ENCODE results near the gene LTO1. TPM values are rescaled to one million over a fixed set of nuclear protein-coding genes. Genes with fewer than 3 reads are reported as not detected.

Gene LTO1
- total and polyA plus RNA-seq, 2 experiments from 2014 or later = 20.1 to 23.3 TPM

DNA sequence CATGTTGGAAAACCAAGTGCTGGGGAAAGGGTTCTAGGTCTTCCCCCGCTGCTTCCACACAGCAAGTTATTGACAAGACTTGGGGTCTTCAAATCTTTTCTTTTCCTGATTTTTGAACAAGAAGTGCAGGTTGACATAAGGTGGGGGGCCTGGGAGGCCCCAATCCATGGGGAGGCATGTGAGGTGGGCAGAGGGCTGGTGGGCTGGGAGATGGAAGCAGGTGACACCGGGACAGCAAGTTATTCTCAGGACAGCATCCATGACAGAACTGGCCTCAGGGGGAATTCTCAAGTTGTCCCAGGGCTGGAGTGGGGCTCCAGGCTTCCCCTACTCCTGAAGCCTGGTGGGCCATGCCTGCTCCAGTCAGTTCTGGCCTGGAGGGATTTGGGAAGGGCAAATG, 23.2 kb upstream of the LTO1 start:
- Histone ChIP-seq H3K36me3 (ENCODE audit: insufficient read depth) (peaks cover 20% of the 10 kb centered on the region), H3K27ac (ENCODE audit: low read depth) (no peak overlapping the region), H3K79me2 (replicated peaks; ENCODE audit: insufficient read depth) (peaks cover 21% of the 10 kb centered on the region), H2AFZ (no peak overlapping the region), H3K4me3 (no peak overlapping the region), H3K27me3 (ENCODE audit: insufficient read depth) (no peaks in the 10 kb centered on the region), H4K20me1 (replicated peaks; ENCODE audit: insufficient read depth) (peaks cover 7% of the 10 kb centered on the region), H3K4me2 (no peak overlapping the region), H3K9me2 (ENCODE audit: insufficient read depth) (no peaks in the 10 kb centered on the region), H3F3A (replicated peaks; ENCODE audit: low read depth) (peaks cover 33% of the 10 kb centered on the region), H3K4me1 (ENCODE audit: insufficient read depth) (peaks cover 24% of the 10 kb centered on the region)
- no peak for TF ChIP-seq ZNF114 (CRISPR knock-in tag; IDR thresholded peaks at IDR 0.05)
- H3K27me3 Mint-ChIP-seq (ENCODE audit: insufficient read depth, low read depth, poor library complexity) = peaks cover 15% of the 10 kb centered on the region
- H3K9me3 Mint-ChIP-seq = no peaks in the 10 kb centered on the region
- DNase-seq (ENCODE audit: low spot score) (no peak), ATAC-seq (no peak)
- H3K4me1 Mint-ChIP-seq = peaks cover 38% of the 10 kb centered on the region
- H3K4me3 Mint-ChIP-seq = no peak overlapping the region
- H3K36me3 Mint-ChIP-seq (ENCODE audit: low read depth) = peaks cover 32% of the 10 kb centered on the region
- H3K27ac Mint-ChIP-seq = no peak overlapping the region; the same call in 1 of the 2 replicates

DNA sequence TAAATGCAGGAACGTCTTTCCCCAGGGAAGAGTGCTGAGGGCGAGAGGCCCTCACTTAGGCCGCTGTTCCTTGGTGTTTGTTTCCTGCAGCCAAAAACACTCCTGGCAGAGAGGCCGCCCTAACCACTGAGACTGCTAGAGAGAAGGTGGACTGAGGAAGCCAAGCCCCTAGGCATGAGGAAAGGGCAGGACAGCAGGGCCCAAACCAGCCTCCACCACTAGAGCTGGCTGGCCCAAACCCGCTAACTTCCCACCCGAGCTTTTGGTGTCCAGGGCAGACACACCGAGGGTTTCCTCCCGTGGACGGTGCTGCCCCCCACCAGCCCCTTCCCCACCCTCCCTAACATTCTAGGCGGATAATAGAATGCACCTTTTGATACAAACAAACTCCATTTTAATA, 22.7 kb upstream of the LTO1 start:
- no peaks in the 10 kb centered on the region for H3K9me3 Mint-ChIP-seq
- Histone ChIP-seq H4K20me1 (replicated peaks; ENCODE audit: insufficient read depth) (peaks cover 7% of the 10 kb centered on the region), H3F3A (replicated peaks; ENCODE audit: low read depth) (peaks cover 29% of the 10 kb centered on the region), H3K36me3 (ENCODE audit: insufficient read depth) (peaks cover 20% of the 10 kb centered on the region), H3K4me2 (no peak overlapping the region), H3K4me3 (no peak overlapping the region), H3K27me3 (ENCODE audit: insufficient read depth) (no peaks in the 10 kb centered on the region), H3K27ac (ENCODE audit: low read depth) (peak overlapping the region; percentile 78; the same call in 1 of the 2 replicates), H3K79me2 (replicated peaks; ENCODE audit: insufficient read depth) (peaks cover 17% of the 10 kb centered on the region), H2AFZ (no peak overlapping the region), H3K4me1 (ENCODE audit: insufficient read depth) (peaks cover 24% of the 10 kb centered on the region), H3K9me2 (ENCODE audit: insufficient read depth) (no peaks in the 10 kb centered on the region)
- DNase-seq (ENCODE audit: low spot score) (no peak), ATAC-seq (no peak)
- H3K4me1 Mint-ChIP-seq = peaks cover 38% of the 10 kb centered on the region
- H3K36me3 Mint-ChIP-seq (ENCODE audit: low read depth) = peaks cover 32% of the 10 kb centered on the region
- H3K4me3 Mint-ChIP-seq = no peak overlapping the region
- H3K27ac Mint-ChIP-seq = no peak overlapping the region
- H3K27me3 Mint-ChIP-seq (ENCODE audit: insufficient read depth, low read depth, poor library complexity) = peaks cover 12% of the 10 kb centered on the region
- no peak for TF ChIP-seq ZNF114 (CRISPR knock-in tag; IDR thresholded peaks at IDR 0.05)
- TF ChIP-seq JUNB (IDR thresholded peaks at IDR 0.05; ENCODE audit: unreplicated experiment) = no peak
- TF ChIP-seq, protein P1, sequence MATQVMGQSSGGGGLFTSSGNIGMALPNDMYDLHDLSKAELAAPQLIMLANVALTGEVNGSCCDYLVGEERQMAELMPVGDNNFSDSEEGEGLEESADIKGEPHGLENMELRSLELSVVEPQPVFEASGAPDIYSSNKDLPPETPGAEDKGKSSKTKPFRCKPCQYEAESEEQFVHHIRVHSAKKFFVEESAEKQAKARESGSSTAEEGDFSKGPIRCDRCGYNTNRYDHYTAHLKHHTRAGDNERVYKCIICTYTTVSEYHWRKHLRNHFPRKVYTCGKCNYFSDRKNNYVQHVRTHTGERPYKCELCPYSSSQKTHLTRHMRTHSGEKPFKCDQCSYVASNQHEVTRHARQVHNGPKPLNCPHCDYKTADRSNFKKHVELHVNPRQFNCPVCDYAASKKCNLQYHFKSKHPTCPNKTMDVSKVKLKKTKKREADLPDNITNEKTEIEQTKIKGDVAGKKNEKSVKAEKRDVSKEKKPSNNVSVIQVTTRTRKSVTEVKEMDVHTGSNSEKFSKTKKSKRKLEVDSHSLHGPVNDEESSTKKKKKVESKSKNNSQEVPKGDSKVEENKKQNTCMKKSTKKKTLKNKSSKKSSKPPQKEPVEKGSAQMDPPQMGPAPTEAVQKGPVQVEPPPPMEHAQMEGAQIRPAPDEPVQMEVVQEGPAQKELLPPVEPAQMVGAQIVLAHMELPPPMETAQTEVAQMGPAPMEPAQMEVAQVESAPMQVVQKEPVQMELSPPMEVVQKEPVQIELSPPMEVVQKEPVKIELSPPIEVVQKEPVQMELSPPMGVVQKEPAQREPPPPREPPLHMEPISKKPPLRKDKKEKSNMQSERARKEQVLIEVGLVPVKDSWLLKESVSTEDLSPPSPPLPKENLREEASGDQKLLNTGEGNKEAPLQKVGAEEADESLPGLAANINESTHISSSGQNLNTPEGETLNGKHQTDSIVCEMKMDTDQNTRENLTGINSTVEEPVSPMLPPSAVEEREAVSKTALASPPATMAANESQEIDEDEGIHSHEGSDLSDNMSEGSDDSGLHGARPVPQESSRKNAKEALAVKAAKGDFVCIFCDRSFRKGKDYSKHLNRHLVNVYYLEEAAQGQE (IDR thresholded peaks at IDR 0.05; ENCODE audit: unreplicated experiment) = no peak
- no peak for TF ChIP-seq NANOG (IDR thresholded peaks at IDR 0.05; ENCODE audit: borderline replicate concordance)
- no peak for TF ChIP-seq CREB1 (CRISPR knock-in tag; IDR thresholded peaks at IDR 0.05; ENCODE audit: low read depth)
- no peak for TF ChIP-seq EZH2phosphoT487 (IDR thresholded peaks at IDR 0.05; ENCODE audit: unreplicated experiment)
- TF ChIP-seq, protein P2, sequence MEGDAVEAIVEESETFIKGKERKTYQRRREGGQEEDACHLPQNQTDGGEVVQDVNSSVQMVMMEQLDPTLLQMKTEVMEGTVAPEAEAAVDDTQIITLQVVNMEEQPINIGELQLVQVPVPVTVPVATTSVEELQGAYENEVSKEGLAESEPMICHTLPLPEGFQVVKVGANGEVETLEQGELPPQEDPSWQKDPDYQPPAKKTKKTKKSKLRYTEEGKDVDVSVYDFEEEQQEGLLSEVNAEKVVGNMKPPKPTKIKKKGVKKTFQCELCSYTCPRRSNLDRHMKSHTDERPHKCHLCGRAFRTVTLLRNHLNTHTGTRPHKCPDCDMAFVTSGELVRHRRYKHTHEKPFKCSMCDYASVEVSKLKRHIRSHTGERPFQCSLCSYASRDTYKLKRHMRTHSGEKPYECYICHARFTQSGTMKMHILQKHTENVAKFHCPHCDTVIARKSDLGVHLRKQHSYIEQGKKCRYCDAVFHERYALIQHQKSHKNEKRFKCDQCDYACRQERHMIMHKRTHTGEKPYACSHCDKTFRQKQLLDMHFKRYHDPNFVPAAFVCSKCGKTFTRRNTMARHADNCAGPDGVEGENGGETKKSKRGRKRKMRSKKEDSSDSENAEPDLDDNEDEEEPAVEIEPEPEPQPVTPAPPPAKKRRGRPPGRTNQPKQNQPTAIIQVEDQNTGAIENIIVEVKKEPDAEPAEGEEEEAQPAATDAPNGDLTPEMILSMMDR (conservative IDR thresholded peaks at IDR 0.05; ENCODE audit: low read depth in 2 of 2) = no peak
- no peak for TF ChIP-seq EZH2 (IDR thresholded peaks at IDR 0.05; ENCODE audit: low read depth, unreplicated experiment)
- no peak for TF ChIP-seq STAT1 (IDR thresholded peaks at IDR 0.05; ENCODE audit: unreplicated experiment)
- TF ChIP-seq, protein P3, sequence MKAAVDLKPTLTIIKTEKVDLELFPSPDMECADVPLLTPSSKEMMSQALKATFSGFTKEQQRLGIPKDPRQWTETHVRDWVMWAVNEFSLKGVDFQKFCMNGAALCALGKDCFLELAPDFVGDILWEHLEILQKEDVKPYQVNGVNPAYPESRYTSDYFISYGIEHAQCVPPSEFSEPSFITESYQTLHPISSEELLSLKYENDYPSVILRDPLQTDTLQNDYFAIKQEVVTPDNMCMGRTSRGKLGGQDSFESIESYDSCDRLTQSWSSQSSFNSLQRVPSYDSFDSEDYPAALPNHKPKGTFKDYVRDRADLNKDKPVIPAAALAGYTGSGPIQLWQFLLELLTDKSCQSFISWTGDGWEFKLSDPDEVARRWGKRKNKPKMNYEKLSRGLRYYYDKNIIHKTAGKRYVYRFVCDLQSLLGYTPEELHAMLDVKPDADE (IDR thresholded peaks at IDR 0.05) = no peak

All from GM23338 (cell line).